Measurements from ENCODE around the gene ITSN2.

The ITSN2 gene

DNA sequence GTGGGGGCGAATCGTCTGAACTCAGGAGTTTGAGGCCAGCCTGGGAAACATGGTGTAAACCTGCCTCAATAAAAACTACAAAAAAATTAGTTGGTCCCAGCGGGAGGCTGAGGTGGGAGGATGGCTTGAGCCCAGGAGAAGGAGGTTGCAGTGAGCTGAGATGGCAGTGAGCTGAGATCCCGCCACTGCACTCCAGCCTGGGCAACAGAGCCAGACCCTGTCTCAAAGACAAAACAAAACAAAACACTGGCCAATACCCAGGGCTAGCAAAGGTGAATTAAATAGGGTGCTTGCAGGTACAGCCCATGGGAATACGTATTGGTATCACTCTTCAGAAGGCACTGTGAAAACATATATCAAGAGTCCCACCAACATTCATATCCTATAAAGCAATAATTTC is 7.0 kb downstream of the ITSN2 start:
- H3K27me3 ChIP-seq (replicated peaks; ENCODE audit: control insufficient read depth, insufficient read depth, low read length), result no peaks in the 10 kb centered on the region
- H3K36me3 ChIP-seq (ENCODE audit: control insufficient read depth, insufficient read depth, low read length), result no peaks in the 10 kb centered on the region
- H3K4me3 ChIP-seq (replicated peaks; ENCODE audit: low read depth, low read length), result no peak overlapping the region
- TF ChIP-seq, protein P1, sequence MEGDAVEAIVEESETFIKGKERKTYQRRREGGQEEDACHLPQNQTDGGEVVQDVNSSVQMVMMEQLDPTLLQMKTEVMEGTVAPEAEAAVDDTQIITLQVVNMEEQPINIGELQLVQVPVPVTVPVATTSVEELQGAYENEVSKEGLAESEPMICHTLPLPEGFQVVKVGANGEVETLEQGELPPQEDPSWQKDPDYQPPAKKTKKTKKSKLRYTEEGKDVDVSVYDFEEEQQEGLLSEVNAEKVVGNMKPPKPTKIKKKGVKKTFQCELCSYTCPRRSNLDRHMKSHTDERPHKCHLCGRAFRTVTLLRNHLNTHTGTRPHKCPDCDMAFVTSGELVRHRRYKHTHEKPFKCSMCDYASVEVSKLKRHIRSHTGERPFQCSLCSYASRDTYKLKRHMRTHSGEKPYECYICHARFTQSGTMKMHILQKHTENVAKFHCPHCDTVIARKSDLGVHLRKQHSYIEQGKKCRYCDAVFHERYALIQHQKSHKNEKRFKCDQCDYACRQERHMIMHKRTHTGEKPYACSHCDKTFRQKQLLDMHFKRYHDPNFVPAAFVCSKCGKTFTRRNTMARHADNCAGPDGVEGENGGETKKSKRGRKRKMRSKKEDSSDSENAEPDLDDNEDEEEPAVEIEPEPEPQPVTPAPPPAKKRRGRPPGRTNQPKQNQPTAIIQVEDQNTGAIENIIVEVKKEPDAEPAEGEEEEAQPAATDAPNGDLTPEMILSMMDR (IDR thresholded peaks at IDR 0.05; ENCODE audit: insufficient read depth, low read length, poor library complexity, severe bottlenecking), result no peak
- DNase-seq (ENCODE audit: extremely low read depth, insufficient read length), result no peak

DNA sequence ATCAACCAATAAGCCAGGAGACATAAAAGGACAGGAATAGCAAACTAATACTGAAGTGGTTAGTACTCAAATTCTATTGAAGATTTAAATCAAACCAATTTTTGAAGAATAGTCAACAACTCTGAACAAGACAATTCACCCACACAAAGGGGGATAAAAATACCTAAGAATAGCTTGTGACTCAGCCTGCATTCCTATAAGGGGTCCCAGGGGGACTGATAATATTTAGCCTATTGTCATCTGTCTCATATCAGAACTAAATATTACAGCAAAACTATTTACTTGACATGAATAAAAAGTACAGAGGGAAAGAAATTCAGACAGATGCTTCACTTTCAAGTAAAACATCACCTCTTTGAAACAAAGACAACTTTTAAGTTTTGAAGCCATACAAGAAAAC is 7.7 kb downstream of the ITSN2 start:
- TF ChIP-seq, protein P1 (IDR thresholded peaks at IDR 0.05; ENCODE audit: insufficient read depth, low read length, poor library complexity, severe bottlenecking), result no peak
- Histone ChIP-seq H3K4me3 (replicated peaks; ENCODE audit: low read depth, low read length) (no peak overlapping the region), H3K36me3 (ENCODE audit: control insufficient read depth, insufficient read depth, low read length) (no peaks in the 10 kb centered on the region), H3K27me3 (replicated peaks; ENCODE audit: control insufficient read depth, insufficient read depth, low read length) (no peaks in the 10 kb centered on the region)
- DNase-seq (ENCODE audit: extremely low read depth, insufficient read length), result no peak

GRCh38 chr2:24351981-24352380 is 8.4 kb downstream of the ITSN2 start:
- no peak for DNase-seq (ENCODE audit: extremely low read depth, insufficient read length)
- H3K27me3 ChIP-seq (replicated peaks; ENCODE audit: control insufficient read depth, insufficient read depth, low read length), result no peaks in the 10 kb centered on the region
- no peak overlapping the region for H3K4me3 ChIP-seq (replicated peaks; ENCODE audit: low read depth, low read length)
- H3K36me3 ChIP-seq (ENCODE audit: control insufficient read depth, insufficient read depth, low read length), result no peaks in the 10 kb centered on the region
- TF ChIP-seq, protein P1 (IDR thresholded peaks at IDR 0.05; ENCODE audit: insufficient read depth, low read length, poor library complexity, severe bottlenecking), result no peak

- no peaks in the 10 kb centered on the region for H3K27me3 ChIP-seq (replicated peaks; ENCODE audit: control insufficient read depth, insufficient read depth, low read length)
- DNase-seq (ENCODE audit: extremely low read depth, insufficient read length), result no peak
- H3K36me3 ChIP-seq (ENCODE audit: control insufficient read depth, insufficient read depth, low read length), result no peaks in the 10 kb centered on the region
- TF ChIP-seq, protein P1 (IDR thresholded peaks at IDR 0.05; ENCODE audit: insufficient read depth, low read length, poor library complexity, severe bottlenecking), result no peak
- H3K4me3 ChIP-seq (replicated peaks; ENCODE audit: low read depth, low read length), result no peak overlapping the region; the same call in 1 of the 2 replicates
Measured at GRCh38 chr2:24351627-24351938, 8.8 kb downstream of the ITSN2 start.

DNA sequence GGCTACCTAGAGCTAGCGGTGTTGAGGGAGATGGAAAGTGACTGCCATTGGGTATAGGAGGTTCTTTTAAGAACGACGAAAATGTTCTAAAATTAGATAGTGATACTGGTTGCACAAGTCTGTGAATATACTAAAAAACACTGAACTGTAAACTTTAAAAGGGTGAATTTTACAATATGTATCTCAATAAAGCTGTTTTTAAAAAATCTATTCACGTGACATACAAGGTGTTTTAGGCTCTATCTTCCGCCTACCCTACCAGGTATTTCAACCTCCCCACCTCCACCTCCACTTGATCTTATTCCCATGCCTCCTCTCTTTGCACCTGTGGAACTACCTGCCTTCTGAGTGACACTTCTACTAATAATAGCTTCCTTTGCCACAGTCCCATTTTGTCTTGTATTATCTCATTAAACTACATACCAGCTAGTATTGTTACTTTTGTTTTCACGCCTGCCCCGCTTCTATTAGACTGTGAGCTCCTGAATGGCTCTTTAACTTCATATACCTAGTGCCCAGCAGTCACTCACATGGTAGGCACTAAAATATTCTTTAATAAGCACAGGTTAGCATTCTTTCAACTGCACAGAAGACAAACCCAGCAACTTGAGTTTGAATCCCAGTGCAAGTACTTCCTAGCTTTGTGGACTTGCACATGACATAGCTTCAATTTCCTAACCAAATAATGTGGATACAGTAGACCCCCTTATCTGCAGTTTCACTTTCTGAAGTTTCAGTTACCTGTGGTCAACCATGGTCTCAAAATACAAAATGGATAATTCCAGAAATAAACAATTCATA is 9.3 kb downstream of the ITSN2 start:
- Histone ChIP-seq H3K27me3 (replicated peaks; ENCODE audit: control insufficient read depth, insufficient read depth, low read length) (no peaks in the 10 kb centered on the region), H3K4me3 (replicated peaks; ENCODE audit: low read depth, low read length) (no peak overlapping the region; the same call in 1 of the 2 replicates), H3K36me3 (ENCODE audit: control insufficient read depth, insufficient read depth, low read length) (no peaks in the 10 kb centered on the region)
- TF ChIP-seq, protein P1 (IDR thresholded peaks at IDR 0.05; ENCODE audit: insufficient read depth, low read length, poor library complexity, severe bottlenecking), result no peak
- no peak for DNase-seq (ENCODE audit: extremely low read depth, insufficient read length)

GRCh38 chr2:24349097-24349496 is 11.2 kb downstream of the ITSN2 start:
- DNase-seq (ENCODE audit: extremely low read depth, insufficient read length), result no peak
- TF ChIP-seq, protein P1 (IDR thresholded peaks at IDR 0.05; ENCODE audit: insufficient read depth, low read length, poor library complexity, severe bottlenecking), result no peak
- H3K27me3 ChIP-seq (replicated peaks; ENCODE audit: control insufficient read depth, insufficient read depth, low read length), result no peaks in the 10 kb centered on the region

More at GRCh38 chr2:24349097-24349496, 11.2 kb downstream of the ITSN2 start:
- no peaks in the 10 kb centered on the region for H3K36me3 ChIP-seq (ENCODE audit: control insufficient read depth, insufficient read depth, low read length)
- no peak overlapping the region for H3K4me3 ChIP-seq (replicated peaks; ENCODE audit: low read depth, low read length)

Measured in GM06990 (cell line).